OCI-LY1 (cell line): ENCODE data around the gene ADAMTS4.

Experiments used
- H2AFZ ChIP-seq: fragments of 200-600 bp; sonication (generic), shearing (Covaris generic); 2 replicates; pipeline ENCODE4 v1.6.0; 2014; ENCODE audit warnings: antibody characterized with exemption, mild to moderate bottlenecking, low read length
- H3F3A ChIP-seq: fragments of 200-600 bp; sonication (generic), shearing (Covaris generic); 2 replicates; pipeline ENCODE4 v1.6.0; 2014; ENCODE audit warnings: mild to moderate bottlenecking, antibody characterized with exemption, low read length, moderate library complexity; ENCODE audit not compliant: insufficient read depth
- H3K27ac ChIP-seq: fragments of 200-600 bp; sonication (generic); 2 replicates; pipeline ENCODE4 v1.5.1; 2014; ENCODE audit warnings: low read length, mixed run types, mild to moderate bottlenecking, low read depth; ENCODE audit not compliant: poor library complexity, severe bottlenecking
- H3K27me3 ChIP-seq: fragments of 200-600 bp; sonication (generic); 2 replicates; pipeline ENCODE4 v1.6.0; 2014; ENCODE audit warnings: antibody characterized with exemption, mild to moderate bottlenecking, low read length, moderate library complexity; ENCODE audit not compliant: insufficient read depth
- H3K36me3 ChIP-seq: fragments of 200-600 bp; sonication (generic); 2 replicates; pipeline ENCODE4 v1.6.1; 2014; ENCODE audit warnings: mild to moderate bottlenecking, antibody characterized with exemption, low read length, moderate library complexity, mixed read lengths; ENCODE audit not compliant: insufficient read depth
- H3K4me1 ChIP-seq: fragments of 200-600 bp; sonication (generic); 2 replicates; pipeline ENCODE4 v1.5.1; 2014; ENCODE audit warnings: mild to moderate bottlenecking, low read length, moderate library complexity; ENCODE audit not compliant: insufficient read depth, severe bottlenecking
- H3K4me2 ChIP-seq: fragments of 200-600 bp; sonication (generic), shearing (Covaris generic); 2 replicates; pipeline ENCODE4 v1.6.1; 2014; ENCODE audit warnings: low read length
- H3K4me3 ChIP-seq: fragments of 200-600 bp; sonication (generic); 2 replicates; pipeline ENCODE4 v1.5.1; 2014; ENCODE audit warnings: low read length, low read depth, mild to moderate bottlenecking, mixed read lengths; ENCODE audit not compliant: poor library complexity, severe bottlenecking
- H3K79me2 ChIP-seq: fragments of 200-600 bp; shearing (Covaris generic); 2 replicates; pipeline ENCODE4 v1.6.1; 2016; ENCODE audit warnings: mixed run types, low read length, mixed read lengths; ENCODE audit not compliant: insufficient read depth
- H3K9ac ChIP-seq: fragments of 200-600 bp; sonication (generic), shearing (Covaris generic); 2 replicates; pipeline ENCODE4 v1.6.1; 2014; ENCODE audit warnings: mild to moderate bottlenecking, low read length, mixed read lengths
- H3K9me2 ChIP-seq: fragments of 200-600 bp; sonication (generic), shearing (Covaris generic); 2 replicates; pipeline ENCODE4 v1.6.1; 2014; ENCODE audit warnings: low read depth, mild to moderate bottlenecking, low read length, mixed read lengths
- H3K9me3 ChIP-seq: fragments of 200-600 bp; shearing (Covaris generic); 2 replicates; pipeline ENCODE4 v1.6.1; 2014; ENCODE audit warnings: low read length, mixed read lengths
- H4K20me1 ChIP-seq: fragments of 200-600 bp; sonication (generic), shearing (Covaris generic); 2 replicates; pipeline ENCODE4 v1.6.0; 2016; ENCODE audit warnings: mild to moderate bottlenecking, low read length; ENCODE audit not compliant: insufficient read depth
- EZH2 ChIP-seq: fragments of 200-600 bp; sonication (generic), shearing (Covaris generic); IDR thresholded peaks from 2 replicates; pipeline ENCODE4 v1.8.0; 2017; ENCODE audit warnings: borderline replicate concordance, mixed run types, mild to moderate bottlenecking, antibody characterized with exemption, low read length, moderate library complexity, mixed read lengths
- TF ChIP-seq, protein P1 (sequence below): fragments of 200-600 bp; sonication (generic), shearing (Covaris generic); IDR thresholded peaks from 2 replicates; pipeline ENCODE4 v1.5.1; 2017; ENCODE audit warnings: mild to moderate bottlenecking, antibody characterized with exemption, low read length, moderate library complexity, mixed read lengths

Gene ADAMTS4

DNA sequence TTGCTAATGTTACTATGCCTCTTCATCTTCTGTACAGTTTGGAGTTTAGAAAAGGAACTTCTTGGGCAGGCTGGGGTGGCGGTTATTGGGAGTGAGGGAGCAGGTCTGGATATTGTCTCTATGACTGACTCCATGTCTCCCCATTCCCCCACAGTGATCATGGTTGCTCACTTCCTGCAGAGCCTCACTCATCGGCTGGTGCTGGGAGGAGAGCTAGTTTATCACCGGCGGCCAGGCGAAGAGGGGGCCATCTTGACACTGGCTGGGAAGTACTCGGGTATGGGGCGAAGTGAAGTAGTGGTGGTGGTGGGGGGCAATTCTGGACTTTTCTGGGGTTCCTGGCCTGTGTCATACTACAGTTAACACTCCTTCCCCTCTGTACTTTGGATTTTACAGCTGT lies 29.2 kb upstream of the ADAMTS4 start:
- Histone ChIP-seq H3K27ac (no peak overlapping the region), H3K4me3 (no peak overlapping the region), H3K9me2 (no peaks in the 10 kb centered on the region), H2AFZ (no peak overlapping the region), H3K9ac (no peak overlapping the region; the same call in 1 of the 2 replicates), H3K4me2 (no peak overlapping the region), H3K27me3 (no peaks in the 10 kb centered on the region), H3K9me3 (no peaks in the 10 kb centered on the region), H3F3A (no peaks in the 10 kb centered on the region), H3K4me1 (peaks cover 24% of the 10 kb centered on the region), H3K79me2 (no peaks in the 10 kb centered on the region), H3K36me3 (peaks cover 32% of the 10 kb centered on the region), H4K20me1 (no peaks in the 10 kb centered on the region)
- TF ChIP-seq EZH2: no peak

DNA sequence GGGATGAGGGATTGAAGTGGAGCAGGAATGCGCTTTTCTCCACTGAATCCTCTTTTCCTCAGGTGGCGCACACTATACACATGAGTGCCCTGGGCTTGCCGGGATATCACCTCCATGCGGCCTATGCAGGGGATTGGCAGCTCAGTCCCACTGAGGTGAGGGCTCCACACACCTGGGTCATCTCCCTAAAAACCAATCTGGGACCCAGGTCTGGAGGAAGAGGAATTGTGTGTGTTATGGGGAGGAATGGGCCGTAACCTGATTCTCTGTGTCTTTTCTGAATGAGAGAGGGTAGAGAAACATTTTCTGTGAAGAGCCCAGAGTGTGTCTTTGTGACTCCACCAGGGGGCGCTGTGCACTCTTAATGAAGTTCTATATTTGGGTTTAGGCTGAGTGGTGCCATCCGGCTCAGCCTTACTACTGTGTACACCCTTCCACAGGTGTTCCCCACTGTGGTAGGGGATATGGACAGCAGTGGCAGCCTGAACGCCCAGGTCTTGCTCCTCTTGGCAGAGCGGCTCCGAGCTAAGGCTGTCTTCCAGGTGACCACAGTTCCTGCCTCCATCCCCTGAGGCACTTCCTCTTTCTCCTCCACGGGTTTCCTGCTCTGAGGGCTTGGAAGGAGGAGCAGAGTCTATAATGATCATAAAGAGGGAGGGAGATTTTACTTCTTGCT lies 28.5 kb upstream of the ADAMTS4 start:
- no peaks in the 10 kb centered on the region for H3F3A ChIP-seq
- no peaks in the 10 kb centered on the region for H3K79me2 ChIP-seq
- peak overlapping the region; percentile 77 for H3K9ac ChIP-seq
- no peak overlapping the region for H2AFZ ChIP-seq
- peak overlapping the region; percentile 74 for H3K4me3 ChIP-seq
- H3K27ac ChIP-seq: peak overlapping the region; percentile 28
- H3K9me2 ChIP-seq: no peaks in the 10 kb centered on the region
- no peaks in the 10 kb centered on the region for H3K9me3 ChIP-seq
- peaks cover 32% of the 10 kb centered on the region for H3K36me3 ChIP-seq
- H3K4me1 ChIP-seq: peaks cover 24% of the 10 kb centered on the region
- TF ChIP-seq, protein P1, sequence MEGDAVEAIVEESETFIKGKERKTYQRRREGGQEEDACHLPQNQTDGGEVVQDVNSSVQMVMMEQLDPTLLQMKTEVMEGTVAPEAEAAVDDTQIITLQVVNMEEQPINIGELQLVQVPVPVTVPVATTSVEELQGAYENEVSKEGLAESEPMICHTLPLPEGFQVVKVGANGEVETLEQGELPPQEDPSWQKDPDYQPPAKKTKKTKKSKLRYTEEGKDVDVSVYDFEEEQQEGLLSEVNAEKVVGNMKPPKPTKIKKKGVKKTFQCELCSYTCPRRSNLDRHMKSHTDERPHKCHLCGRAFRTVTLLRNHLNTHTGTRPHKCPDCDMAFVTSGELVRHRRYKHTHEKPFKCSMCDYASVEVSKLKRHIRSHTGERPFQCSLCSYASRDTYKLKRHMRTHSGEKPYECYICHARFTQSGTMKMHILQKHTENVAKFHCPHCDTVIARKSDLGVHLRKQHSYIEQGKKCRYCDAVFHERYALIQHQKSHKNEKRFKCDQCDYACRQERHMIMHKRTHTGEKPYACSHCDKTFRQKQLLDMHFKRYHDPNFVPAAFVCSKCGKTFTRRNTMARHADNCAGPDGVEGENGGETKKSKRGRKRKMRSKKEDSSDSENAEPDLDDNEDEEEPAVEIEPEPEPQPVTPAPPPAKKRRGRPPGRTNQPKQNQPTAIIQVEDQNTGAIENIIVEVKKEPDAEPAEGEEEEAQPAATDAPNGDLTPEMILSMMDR: peak; percentile 87
- no peak for TF ChIP-seq EZH2
- no peaks in the 10 kb centered on the region for H3K27me3 ChIP-seq
- H4K20me1 ChIP-seq: no peaks in the 10 kb centered on the region
- peak overlapping the region; percentile 87 for H3K4me2 ChIP-seq

DNA sequence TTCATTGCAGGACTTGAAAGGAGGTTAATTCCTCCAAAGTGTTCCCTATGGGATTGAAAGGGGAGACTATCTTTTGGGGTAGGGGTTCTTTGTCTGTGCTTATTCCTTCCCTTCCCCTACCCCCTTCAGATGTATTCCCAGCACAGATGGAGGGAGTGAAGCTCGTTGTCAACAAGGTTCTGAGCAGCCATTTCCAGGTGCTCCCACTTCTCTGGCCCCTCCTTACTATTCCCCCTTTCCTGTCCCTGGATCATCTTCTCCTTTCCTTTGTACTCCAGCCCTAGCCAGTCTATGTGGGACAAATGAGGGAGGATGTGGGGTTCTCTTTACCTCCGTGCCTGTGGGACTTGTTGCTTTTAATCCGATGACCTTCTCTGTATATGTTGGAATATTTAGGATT lies 27.9 kb upstream of the ADAMTS4 start:
- H2AFZ ChIP-seq: no peak overlapping the region
- H4K20me1 ChIP-seq: no peaks in the 10 kb centered on the region
- peak overlapping the region; percentile 87 for H3K4me2 ChIP-seq
- H3F3A ChIP-seq: no peaks in the 10 kb centered on the region
- peak overlapping the region; percentile 28 for H3K27ac ChIP-seq
- peaks cover 24% of the 10 kb centered on the region for H3K4me1 ChIP-seq
- peak overlapping the region; percentile 77 for H3K9ac ChIP-seq
- TF ChIP-seq, protein P1: no peak
- no peak for TF ChIP-seq EZH2
- no peaks in the 10 kb centered on the region for H3K9me2 ChIP-seq
- H3K27me3 ChIP-seq: no peaks in the 10 kb centered on the region
- no peaks in the 10 kb centered on the region for H3K79me2 ChIP-seq
- peak overlapping the region; percentile 74 for H3K4me3 ChIP-seq
- H3K36me3 ChIP-seq: peaks cover 32% of the 10 kb centered on the region
- H3K9me3 ChIP-seq: no peaks in the 10 kb centered on the region

DNA sequence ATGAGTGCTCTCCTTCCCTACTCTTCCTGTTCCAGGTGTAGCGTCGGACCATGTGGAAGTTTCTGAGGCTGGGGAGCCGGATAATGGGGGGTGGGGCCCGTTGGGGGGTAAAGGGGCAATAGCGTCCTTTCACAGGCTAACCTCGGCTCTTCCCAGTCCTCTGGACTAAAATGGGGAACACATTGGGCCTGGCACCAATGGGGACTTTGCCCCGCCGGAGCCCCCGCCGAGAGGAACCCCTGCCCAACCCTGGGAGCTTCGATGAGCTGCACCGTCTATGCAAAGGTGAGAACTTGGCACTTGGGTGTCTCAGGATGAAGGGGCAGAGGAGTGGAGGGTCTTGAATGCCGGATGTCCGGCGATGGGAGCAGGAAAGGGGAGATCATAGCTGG lies 27.5 kb upstream of the ADAMTS4 start:
- Histone ChIP-seq H3K9me3 (no peaks in the 10 kb centered on the region), H3K27me3 (no peaks in the 10 kb centered on the region), H3K9me2 (no peaks in the 10 kb centered on the region), H4K20me1 (no peaks in the 10 kb centered on the region), H3K4me2 (peak overlapping the region; percentile 87), H3F3A (no peaks in the 10 kb centered on the region), H3K4me1 (peaks cover 24% of the 10 kb centered on the region), H3K9ac (peak overlapping the region; percentile 77), H2AFZ (no peak overlapping the region), H3K4me3 (peak overlapping the region; percentile 74), H3K79me2 (no peaks in the 10 kb centered on the region), H3K27ac (peak overlapping the region; percentile 28), H3K36me3 (peaks cover 32% of the 10 kb centered on the region)
- TF ChIP-seq EZH2: no peak
- TF ChIP-seq, protein P1: no peak
